PC-9 (cell line): ENCODE data around the gene SYK.

ENCODE experiments used
- EZH2 ChIP-seq: fragments of 200-600 bp; sonication (generic); IDR thresholded peaks from 2 replicates; pipeline ENCODE4 v1.8.0; 2017; ENCODE audit warnings: antibody characterized with exemption, low read depth
- TF ChIP-seq, protein P1 (sequence below): fragments of 200-600 bp; sonication (generic); conservative IDR thresholded peaks from 2 replicates; pipeline ENCODE4 v1.6.1; 2017; ENCODE audit warnings: mixed run types, antibody characterized with exemption, mild to moderate bottlenecking, moderate library complexity

DNA sequence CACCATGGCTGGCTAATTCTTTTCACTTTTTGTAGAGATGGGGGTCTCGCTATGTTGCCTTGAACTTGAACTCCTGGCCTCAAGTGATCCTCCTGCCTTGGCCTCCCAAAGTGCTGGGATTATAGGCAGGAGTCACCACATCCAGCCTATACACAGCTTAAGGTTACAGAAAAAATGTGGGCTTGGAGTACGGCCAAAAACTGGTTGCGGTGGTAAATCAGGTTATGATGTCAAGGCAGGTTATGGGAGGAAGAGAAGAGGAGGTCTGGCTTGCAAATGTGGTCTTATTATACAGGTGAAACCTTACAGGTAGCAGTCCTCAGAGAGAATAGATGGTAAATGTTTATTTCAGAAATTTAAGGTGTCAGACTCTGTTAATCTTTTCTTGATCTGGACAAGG, 30.7 kb upstream of the SYK start:
- TF ChIP-seq, protein P1, sequence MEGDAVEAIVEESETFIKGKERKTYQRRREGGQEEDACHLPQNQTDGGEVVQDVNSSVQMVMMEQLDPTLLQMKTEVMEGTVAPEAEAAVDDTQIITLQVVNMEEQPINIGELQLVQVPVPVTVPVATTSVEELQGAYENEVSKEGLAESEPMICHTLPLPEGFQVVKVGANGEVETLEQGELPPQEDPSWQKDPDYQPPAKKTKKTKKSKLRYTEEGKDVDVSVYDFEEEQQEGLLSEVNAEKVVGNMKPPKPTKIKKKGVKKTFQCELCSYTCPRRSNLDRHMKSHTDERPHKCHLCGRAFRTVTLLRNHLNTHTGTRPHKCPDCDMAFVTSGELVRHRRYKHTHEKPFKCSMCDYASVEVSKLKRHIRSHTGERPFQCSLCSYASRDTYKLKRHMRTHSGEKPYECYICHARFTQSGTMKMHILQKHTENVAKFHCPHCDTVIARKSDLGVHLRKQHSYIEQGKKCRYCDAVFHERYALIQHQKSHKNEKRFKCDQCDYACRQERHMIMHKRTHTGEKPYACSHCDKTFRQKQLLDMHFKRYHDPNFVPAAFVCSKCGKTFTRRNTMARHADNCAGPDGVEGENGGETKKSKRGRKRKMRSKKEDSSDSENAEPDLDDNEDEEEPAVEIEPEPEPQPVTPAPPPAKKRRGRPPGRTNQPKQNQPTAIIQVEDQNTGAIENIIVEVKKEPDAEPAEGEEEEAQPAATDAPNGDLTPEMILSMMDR = no peak
- no peak for TF ChIP-seq EZH2
